ENCODE measurements around the gene RGS9.

Gene RGS9

GRCh38 chr17:65158622-65159021 is 21.5 kb downstream of the RGS9 start:
- TF ChIP-seq CTCF (IDR thresholded peaks at IDR 0.05) (no peak), ZFX (IDR thresholded peaks at IDR 0.05; ENCODE audit: borderline replicate concordance) (no peak)
- no peak overlapping the region for H3K27ac ChIP-seq

GRCh38 chr17:65160516-65160915 is 23.3 kb downstream of the RGS9 start:
- TF ChIP-seq CTCF (IDR thresholded peaks at IDR 0.05) (no peak), ZFX (IDR thresholded peaks at IDR 0.05; ENCODE audit: borderline replicate concordance) (no peak)
- no peak overlapping the region for H3K27ac ChIP-seq

- TF ChIP-seq CTCF (IDR thresholded peaks at IDR 0.05) = no peak
- TF ChIP-seq ZFX (IDR thresholded peaks at IDR 0.05; ENCODE audit: borderline replicate concordance) = no peak
- no peak overlapping the region for H3K27ac ChIP-seq
Measured at GRCh38 chr17:65163990-65164495, 26.9 kb downstream of the RGS9 start.

GRCh38 chr17:65166787-65167186 is 29.6 kb downstream of the RGS9 start:
- H3K27ac ChIP-seq = no peak overlapping the region
- TF ChIP-seq CTCF (IDR thresholded peaks at IDR 0.05) (no peak), ZFX (IDR thresholded peaks at IDR 0.05; ENCODE audit: borderline replicate concordance) (no peak)

GRCh38 chr17:65167566-65167965 is 30.4 kb downstream of the RGS9 start:
- TF ChIP-seq CTCF (IDR thresholded peaks at IDR 0.05) (no peak), ZFX (IDR thresholded peaks at IDR 0.05; ENCODE audit: borderline replicate concordance) (no peak)

GRCh38 chr17:65169691-65170090 is 32.5 kb downstream of the RGS9 start:
- no peak overlapping the region for H3K27ac ChIP-seq
- no peak for TF ChIP-seq CTCF (IDR thresholded peaks at IDR 0.05)
- TF ChIP-seq ZFX (IDR thresholded peaks at IDR 0.05; ENCODE audit: borderline replicate concordance) = no peak

More at GRCh38 chr17:65167566-65167965, 30.4 kb downstream of the RGS9 start:
- H3K27ac ChIP-seq = no peak overlapping the region

- TF ChIP-seq ZFX (IDR thresholded peaks at IDR 0.05; ENCODE audit: borderline replicate concordance) = no peak
- no peak for TF ChIP-seq CTCF (IDR thresholded peaks at IDR 0.05)
- H3K27ac ChIP-seq = no peak overlapping the region
Measured at GRCh38 chr17:65170839-65171238, 33.7 kb downstream of the RGS9 start.
